ENCODE results near the gene MKLN1. TPM values are rescaled to one million over a fixed set of nuclear protein-coding genes. Genes with fewer than 3 reads are reported as not detected.
A peak's percentile ranks its signal among the peaks of the same experiment; 100 is the strongest.

Gene MKLN1
- total and polyA plus RNA-seq, 10 of the 15 experiments (the other 5 are each of a cell fraction or from before 2014, with no cell fraction given), result 13.6 to 55.8 (median 29.3) TPM

GRCh38 chr7:131327626-131328376, at the start of gene MKLN1 (continued):
- TF ChIP-seq NFIC (IDR thresholded peaks at IDR 0.05; ENCODE audit: low read depth, low read length) (no peak), REST (IDR thresholded peaks at IDR 0.05; ENCODE audit: low read depth, low read length) (no peak), RELB (IDR thresholded peaks at IDR 0.05; ENCODE audit: low read depth) (peak; percentile 79), IKZF1 (conservative IDR thresholded peaks at IDR 0.05) (no peak; the same call in 1 of the 2 replicates), RBBP5 (conservative IDR thresholded peaks at IDR 0.05) (no peak), CHD2 (IDR thresholded peaks at IDR 0.05; ENCODE audit: borderline replicate concordance, low read depth, low read length) (peak; percentile 79), MEF2A (IDR thresholded peaks at IDR 0.05; ENCODE audit: insufficient read depth, low read depth, low read length) (no peak), POLR2A (IDR thresholded peaks at IDR 0.05; ENCODE audit: low read depth, low read length) (peak; percentile 99), TAF1 (IDR thresholded peaks at IDR 0.05; ENCODE audit: borderline replicate concordance, low read depth, low read length) (peak; percentile 92), CHD4 (IDR thresholded peaks at IDR 0.05) (no peak), MYC (IDR thresholded peaks at IDR 0.05; ENCODE audit: insufficient read depth, insufficient read length, insufficient replicate concordance, low read length, severe bottlenecking) (no peak), LARP7 (IDR thresholded peaks at IDR 0.05) (peak; percentile 86; the same call in 1 of the 2 replicates), RFX5 (IDR thresholded peaks at IDR 0.05; ENCODE audit: low read depth, low read length) (0 out of 2 replicates have a peak, but pooled peaks have one; percentile 35), MYB (IDR thresholded peaks at IDR 0.05; ENCODE audit: borderline replicate concordance, low read depth, low read length) (no peak), PML (IDR thresholded peaks at IDR 0.05; ENCODE audit: low read length) (0 out of 2 replicates have a peak, but pooled peaks have one; percentile 65), NR2C1 (IDR thresholded peaks at IDR 0.05) (no peak), NBN (IDR thresholded peaks at IDR 0.05) (peak; percentile 63), ZZZ3 (IDR thresholded peaks at IDR 0.05; ENCODE audit: control insufficient read depth, insufficient read length, low read depth) (no peak)
- TF ChIP-seq, protein P1, sequence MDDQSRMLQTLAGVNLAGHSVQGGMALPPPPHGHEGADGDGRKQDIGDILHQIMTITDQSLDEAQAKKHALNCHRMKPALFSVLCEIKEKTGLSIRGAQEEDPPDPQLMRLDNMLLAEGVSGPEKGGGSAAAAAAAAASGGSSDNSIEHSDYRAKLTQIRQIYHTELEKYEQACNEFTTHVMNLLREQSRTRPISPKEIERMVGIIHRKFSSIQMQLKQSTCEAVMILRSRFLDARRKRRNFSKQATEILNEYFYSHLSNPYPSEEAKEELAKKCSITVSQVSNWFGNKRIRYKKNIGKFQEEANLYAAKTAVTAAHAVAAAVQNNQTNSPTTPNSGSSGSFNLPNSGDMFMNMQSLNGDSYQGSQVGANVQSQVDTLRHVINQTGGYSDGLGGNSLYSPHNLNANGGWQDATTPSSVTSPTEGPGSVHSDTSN (IDR thresholded peaks at IDR 0.05; ENCODE audit: insufficient replicate concordance, low read depth, low read length), result no peak
- TF ChIP-seq, protein P2, sequence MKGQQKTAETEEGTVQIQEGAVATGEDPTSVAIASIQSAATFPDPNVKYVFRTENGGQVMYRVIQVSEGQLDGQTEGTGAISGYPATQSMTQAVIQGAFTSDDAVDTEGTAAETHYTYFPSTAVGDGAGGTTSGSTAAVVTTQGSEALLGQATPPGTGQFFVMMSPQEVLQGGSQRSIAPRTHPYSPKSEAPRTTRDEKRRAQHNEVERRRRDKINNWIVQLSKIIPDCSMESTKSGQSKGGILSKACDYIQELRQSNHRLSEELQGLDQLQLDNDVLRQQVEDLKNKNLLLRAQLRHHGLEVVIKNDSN (IDR thresholded peaks at IDR 0.05; ENCODE audit: borderline replicate concordance, extremely low read length, insufficient read depth, low read depth, low read length), result no peak

All from GM12878 (cell line).